Fibroblast of skin of right quadriceps (primary cell): ENCODE results near the gene DAZAP2.

Experiments used
- DNase-seq: peaks from one replicate; pipeline ENCODE4 v3.0.0-alpha.2; 2013

DAZAP2 gene

GRCh38 chr12:51238510-51239334, at the start of gene DAZAP2:
DAZAP2 (plus strand) TSS chr12:51238826; CDS start chr12:51238908, 82 bp downstream.
- peak; percentile 94 for DNase-seq

GRCh38 chr12:51189790-51190355, 48.8 kb upstream of the DAZAP2 start:
- no peak for DNase-seq

GRCh38 chr12:51190820-51191219, 47.8 kb upstream of the DAZAP2 start:
- DNase-seq = no peak

- DNase-seq = no peak
Measured at GRCh38 chr12:51191516-51192283, 46.9 kb upstream of the DAZAP2 start.

- no peak for DNase-seq
Measured at GRCh38 chr12:51192284-51192671, 46.3 kb upstream of the DAZAP2 start.

- no peak for DNase-seq
Measured at GRCh38 chr12:51195841-51196240, 42.8 kb upstream of the DAZAP2 start.

- no peak for DNase-seq
Measured at GRCh38 chr12:51196547-51196946, 42.1 kb upstream of the DAZAP2 start.

GRCh38 chr12:51197736-51198567, 40.7 kb upstream of the DAZAP2 start:
- DNase-seq = no peak

- no peak for DNase-seq
Measured at GRCh38 chr12:51198568-51199365, 39.9 kb upstream of the DAZAP2 start.

GRCh38 chr12:51199366-51199945, 39.2 kb upstream of the DAZAP2 start:
- no peak for DNase-seq

- DNase-seq = no peak
Measured at GRCh38 chr12:51200156-51200555, 38.5 kb upstream of the DAZAP2 start.

- no peak for DNase-seq
Measured at GRCh38 chr12:51200806-51201205, 37.8 kb upstream of the DAZAP2 start.

- DNase-seq = no peak
Measured at GRCh38 chr12:51202718-51203117, 35.9 kb upstream of the DAZAP2 start.

GRCh38 chr12:51205350-51205749, 33.3 kb upstream of the DAZAP2 start:
- DNase-seq = no peak

- DNase-seq = no peak
Measured at GRCh38 chr12:51208016-51208660, 30.5 kb upstream of the DAZAP2 start.

GRCh38 chr12:51209259-51209658, 29.4 kb upstream of the DAZAP2 start:
- no peak for DNase-seq

GRCh38 chr12:51210690-51211395, 27.8 kb upstream of the DAZAP2 start:
- no peak for DNase-seq

- no peak for DNase-seq
Measured at GRCh38 chr12:51214895-51215294, 23.7 kb upstream of the DAZAP2 start.

GRCh38 chr12:51216642-51217041, 22.0 kb upstream of the DAZAP2 start:
- no peak for DNase-seq
